Measurements from ENCODE around the gene MGLL. TPM values are rescaled to one million over a fixed set of nuclear protein-coding genes. Genes with fewer than 3 reads are reported as not detected.

Gene MGLL
- total RNA-seq, 1 experiment from 2014 or later, result 6.8 TPM

- no peaks in the 10 kb centered on the region for H3K79me2 ChIP-seq (ENCODE audit: insufficient read depth, low read length)
- peaks cover 13 to 36% of the 10 kb centered on the region in 2 experiments for H3K4me1 ChIP-seq (ENCODE audit: control insufficient read depth in 1 of 2, insufficient read depth in 2 of 2, low read length in 2 of 2)
- H3K27ac ChIP-seq (ENCODE audit: low read depth, low read length), result peak overlapping the region; percentile 30
- intact Hi-C loops (cut with micrococcal nuclease), result loop anchor here (2.0 kb wide), 2 partner anchors 141 to 443 kb away; no protein-coding TSS in a partner anchor
- no peak for DNase-seq (ENCODE audit: low read depth, low spot score)
- H3K9me3 ChIP-seq (ENCODE audit: control insufficient read depth in 1 of 2, insufficient read depth in 1 of 2, low read depth in 1 of 2, low read length in 2 of 2), result no peaks in the 10 kb centered on the region
- no TSS peak for BruUV-seq (replicated peaks)
- TF ChIP-seq POLR2AphosphoS5 (IDR thresholded peaks at IDR 0.05; ENCODE audit: low read depth, low read length) (no peak), MAX (IDR thresholded peaks at IDR 0.05) (no peak), SP1 (IDR thresholded peaks at IDR 0.05; ENCODE audit: low read depth) (no peak), TCF7L2 (IDR thresholded peaks at IDR 0.05; ENCODE audit: borderline replicate concordance, extremely low read depth, insufficient read depth, insufficient read length) (no peak), EZH2 (IDR thresholded peaks at IDR 0.05) (no peak), ZNF274 (IDR thresholded peaks at IDR 0.05; ENCODE audit: low read depth, low read length) (no peak), SIN3A (IDR thresholded peaks at IDR 0.05; ENCODE audit: low read depth) (no peak), YY1 (IDR thresholded peaks at IDR 0.05; ENCODE audit: extremely low read depth, insufficient replicate concordance, low read depth, low read length) (no peak), CEBPB (IDR thresholded peaks at IDR 0.05; ENCODE audit: low read depth) (no peak), JUND (IDR thresholded peaks at IDR 0.05) (no peak), SRF (IDR thresholded peaks at IDR 0.05; ENCODE audit: low read depth) (no peak)
- TF ChIP-seq, protein P1, sequence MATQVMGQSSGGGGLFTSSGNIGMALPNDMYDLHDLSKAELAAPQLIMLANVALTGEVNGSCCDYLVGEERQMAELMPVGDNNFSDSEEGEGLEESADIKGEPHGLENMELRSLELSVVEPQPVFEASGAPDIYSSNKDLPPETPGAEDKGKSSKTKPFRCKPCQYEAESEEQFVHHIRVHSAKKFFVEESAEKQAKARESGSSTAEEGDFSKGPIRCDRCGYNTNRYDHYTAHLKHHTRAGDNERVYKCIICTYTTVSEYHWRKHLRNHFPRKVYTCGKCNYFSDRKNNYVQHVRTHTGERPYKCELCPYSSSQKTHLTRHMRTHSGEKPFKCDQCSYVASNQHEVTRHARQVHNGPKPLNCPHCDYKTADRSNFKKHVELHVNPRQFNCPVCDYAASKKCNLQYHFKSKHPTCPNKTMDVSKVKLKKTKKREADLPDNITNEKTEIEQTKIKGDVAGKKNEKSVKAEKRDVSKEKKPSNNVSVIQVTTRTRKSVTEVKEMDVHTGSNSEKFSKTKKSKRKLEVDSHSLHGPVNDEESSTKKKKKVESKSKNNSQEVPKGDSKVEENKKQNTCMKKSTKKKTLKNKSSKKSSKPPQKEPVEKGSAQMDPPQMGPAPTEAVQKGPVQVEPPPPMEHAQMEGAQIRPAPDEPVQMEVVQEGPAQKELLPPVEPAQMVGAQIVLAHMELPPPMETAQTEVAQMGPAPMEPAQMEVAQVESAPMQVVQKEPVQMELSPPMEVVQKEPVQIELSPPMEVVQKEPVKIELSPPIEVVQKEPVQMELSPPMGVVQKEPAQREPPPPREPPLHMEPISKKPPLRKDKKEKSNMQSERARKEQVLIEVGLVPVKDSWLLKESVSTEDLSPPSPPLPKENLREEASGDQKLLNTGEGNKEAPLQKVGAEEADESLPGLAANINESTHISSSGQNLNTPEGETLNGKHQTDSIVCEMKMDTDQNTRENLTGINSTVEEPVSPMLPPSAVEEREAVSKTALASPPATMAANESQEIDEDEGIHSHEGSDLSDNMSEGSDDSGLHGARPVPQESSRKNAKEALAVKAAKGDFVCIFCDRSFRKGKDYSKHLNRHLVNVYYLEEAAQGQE (IDR thresholded peaks at IDR 0.05; ENCODE audit: low read depth), result no peak
- TF ChIP-seq, protein P2, sequence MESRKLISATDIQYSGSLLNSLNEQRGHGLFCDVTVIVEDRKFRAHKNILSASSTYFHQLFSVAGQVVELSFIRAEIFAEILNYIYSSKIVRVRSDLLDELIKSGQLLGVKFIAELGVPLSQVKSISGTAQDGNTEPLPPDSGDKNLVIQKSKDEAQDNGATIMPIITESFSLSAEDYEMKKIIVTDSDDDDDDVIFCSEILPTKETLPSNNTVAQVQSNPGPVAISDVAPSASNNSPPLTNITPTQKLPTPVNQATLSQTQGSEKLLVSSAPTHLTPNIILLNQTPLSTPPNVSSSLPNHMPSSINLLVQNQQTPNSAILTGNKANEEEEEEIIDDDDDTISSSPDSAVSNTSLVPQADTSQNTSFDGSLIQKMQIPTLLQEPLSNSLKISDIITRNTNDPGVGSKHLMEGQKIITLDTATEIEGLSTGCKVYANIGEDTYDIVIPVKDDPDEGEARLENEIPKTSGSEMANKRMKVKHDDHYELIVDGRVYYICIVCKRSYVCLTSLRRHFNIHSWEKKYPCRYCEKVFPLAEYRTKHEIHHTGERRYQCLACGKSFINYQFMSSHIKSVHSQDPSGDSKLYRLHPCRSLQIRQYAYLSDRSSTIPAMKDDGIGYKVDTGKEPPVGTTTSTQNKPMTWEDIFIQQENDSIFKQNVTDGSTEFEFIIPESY (IDR thresholded peaks at IDR 0.05; ENCODE audit: extremely low read depth, insufficient replicate concordance, low read length), result no peak
- TF ChIP-seq, protein P3, sequence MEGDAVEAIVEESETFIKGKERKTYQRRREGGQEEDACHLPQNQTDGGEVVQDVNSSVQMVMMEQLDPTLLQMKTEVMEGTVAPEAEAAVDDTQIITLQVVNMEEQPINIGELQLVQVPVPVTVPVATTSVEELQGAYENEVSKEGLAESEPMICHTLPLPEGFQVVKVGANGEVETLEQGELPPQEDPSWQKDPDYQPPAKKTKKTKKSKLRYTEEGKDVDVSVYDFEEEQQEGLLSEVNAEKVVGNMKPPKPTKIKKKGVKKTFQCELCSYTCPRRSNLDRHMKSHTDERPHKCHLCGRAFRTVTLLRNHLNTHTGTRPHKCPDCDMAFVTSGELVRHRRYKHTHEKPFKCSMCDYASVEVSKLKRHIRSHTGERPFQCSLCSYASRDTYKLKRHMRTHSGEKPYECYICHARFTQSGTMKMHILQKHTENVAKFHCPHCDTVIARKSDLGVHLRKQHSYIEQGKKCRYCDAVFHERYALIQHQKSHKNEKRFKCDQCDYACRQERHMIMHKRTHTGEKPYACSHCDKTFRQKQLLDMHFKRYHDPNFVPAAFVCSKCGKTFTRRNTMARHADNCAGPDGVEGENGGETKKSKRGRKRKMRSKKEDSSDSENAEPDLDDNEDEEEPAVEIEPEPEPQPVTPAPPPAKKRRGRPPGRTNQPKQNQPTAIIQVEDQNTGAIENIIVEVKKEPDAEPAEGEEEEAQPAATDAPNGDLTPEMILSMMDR (IDR thresholded peaks at IDR 0.05 in 2 of 3, conservative IDR thresholded peaks at IDR 0.05 in 1 of 3; ENCODE audit: borderline replicate concordance in 1 of 3, insufficient read depth in 1 of 3, low read depth in 2 of 3, low read length in 2 of 3), result no peak
- peak overlapping the region; percentile 64 for H3K4me2 ChIP-seq (ENCODE audit: low read length)
- peak overlapping the region; percentile 49 for H3K9ac ChIP-seq (ENCODE audit: low read length)
- 0 out of 4 replicates have a peak overlapping the region, but pooled peaks of 1 of the 2 experiments have one; percentile 4 for H3K4me3 ChIP-seq (replicated peaks in 1 of 2; ENCODE audit: low read depth in 1 of 2, low read length in 2 of 2)
- POLR2A ChIA-PET, result no interaction called here
- H3K27me3 ChIP-seq (ENCODE audit: insufficient read depth, low read length), result no peaks in the 10 kb centered on the region
- no peaks in the 10 kb centered on the region for H3K36me3 ChIP-seq (ENCODE audit: control insufficient read depth in 1 of 2, insufficient read depth in 2 of 2, low read length in 2 of 2)
- no peaks in the 10 kb centered on the region for H4K20me1 ChIP-seq (ENCODE audit: insufficient read depth)
- CTCF ChIA-PET, result interaction anchor here (1.5 to 2.2 kb wide), 2 partner anchors 142 to 270 kb away, joined by 3 to 11 read pairs; no protein-coding TSS in a partner anchor
- RAD21 ChIA-PET (ENCODE audit: low non-redundant PET in 1 of 2, low total read pairs in 2 of 2, uncharacterized antibody in 2 of 2, unreplicated experiment in 2 of 2), result no interaction called here
- peak; percentile 32 for ATAC-seq
- H3K9me2 ChIP-seq (ENCODE audit: insufficient read depth), result no peaks in the 10 kb centered on the region
- H2AFZ ChIP-seq (ENCODE audit: low read depth, low read length, poor library complexity, severe bottlenecking), result no peak overlapping the region
Measured at GRCh38 chr3:127690106-127690505, 132.2 kb downstream of the MGLL start.
